Dendritic cell treated with granulocyte-macrophage colony-stimulating factor and Interleukin-4, amounts not matched to agents 40 ng/mL and 50 ng/mL, for 4 days (primary cell): ENCODE data around the gene TAGLN.

Experiments used
- H3K27ac Mint-ChIP-seq: one replicate; pipeline ENCODE4 v1.8.0; 2022; ENCODE audit warnings: mild to moderate bottlenecking, mixed read lengths
- H3K27me3 Mint-ChIP-seq: one replicate; pipeline ENCODE4 v1.8.0; 2022; ENCODE audit warnings: mild to moderate bottlenecking, mixed read lengths
- H3K36me3 Mint-ChIP-seq: one replicate; pipeline ENCODE4 v1.8.0; 2022; ENCODE audit warnings: low read depth, mixed read lengths
- H3K4me1 Mint-ChIP-seq: one replicate; pipeline ENCODE4 v1.8.0; 2022; ENCODE audit warnings: low read depth, mixed read lengths
- H3K4me3 Mint-ChIP-seq: one replicate; pipeline ENCODE4 v1.8.0; 2022; ENCODE audit warnings: mild to moderate bottlenecking, moderate library complexity, mixed read lengths
- H3K9me3 Mint-ChIP-seq: one replicate; pipeline ENCODE4 v1.8.0; 2022; ENCODE audit warnings: mixed read lengths
- intact Hi-C: fragments of 100-400 bp; cut with micrococcal nuclease; formaldehyde crosslinking; loops from one replicate; pipeline ENCODE4 v1.15.0; 2022

TAGLN gene

GRCh38 chr11:117186431-117186761 is 12.8 kb upstream of the TAGLN start:
- Mint-ChIP-seq H3K4me3 (peak overlapping the region; percentile 62), H3K27me3 (no peaks in the 10 kb centered on the region), H3K9me3 (no peaks in the 10 kb centered on the region), H3K27ac (peak overlapping the region; percentile 84), H3K36me3 (peaks cover 99% of the 10 kb centered on the region), H3K4me1 (peaks cover 68% of the 10 kb centered on the region)
- intact Hi-C loops, result no loop called here

GRCh38 chr11:117187007-117187406 is 12.2 kb upstream of the TAGLN start:
- Mint-ChIP-seq H3K9me3 (no peaks in the 10 kb centered on the region), H3K4me1 (peaks cover 65% of the 10 kb centered on the region), H3K27ac (peak overlapping the region; percentile 84), H3K27me3 (no peaks in the 10 kb centered on the region), H3K36me3 (peaks cover 99% of the 10 kb centered on the region), H3K4me3 (peak overlapping the region; percentile 62)
- intact Hi-C loops, result no loop called here

DNA sequence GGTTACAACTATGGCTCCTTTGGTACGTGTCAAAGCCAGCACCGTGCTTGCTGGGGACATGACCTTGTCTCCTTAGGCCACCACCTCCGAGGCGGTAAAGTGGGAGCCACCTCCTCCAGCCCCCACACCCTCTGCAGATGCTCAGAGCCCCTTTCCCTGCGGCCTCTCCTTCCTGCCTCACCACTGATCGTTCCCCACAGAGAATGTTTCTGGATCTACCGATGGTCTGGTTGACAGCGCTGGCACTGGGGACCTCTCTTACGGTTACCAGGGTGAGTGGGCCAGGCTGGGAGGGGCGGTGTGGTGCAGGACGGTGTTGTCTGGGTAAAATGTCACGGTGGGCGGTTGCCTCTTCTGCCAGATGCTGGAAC is 11.8 kb upstream of the TAGLN start:
- Mint-ChIP-seq H3K36me3 (peaks cover 99% of the 10 kb centered on the region), H3K4me3 (peak overlapping the region; percentile 62), H3K4me1 (peaks cover 68% of the 10 kb centered on the region), H3K27me3 (no peaks in the 10 kb centered on the region), H3K9me3 (no peaks in the 10 kb centered on the region), H3K27ac (peak overlapping the region; percentile 84)
- intact Hi-C loops, result no loop called here

DNA sequence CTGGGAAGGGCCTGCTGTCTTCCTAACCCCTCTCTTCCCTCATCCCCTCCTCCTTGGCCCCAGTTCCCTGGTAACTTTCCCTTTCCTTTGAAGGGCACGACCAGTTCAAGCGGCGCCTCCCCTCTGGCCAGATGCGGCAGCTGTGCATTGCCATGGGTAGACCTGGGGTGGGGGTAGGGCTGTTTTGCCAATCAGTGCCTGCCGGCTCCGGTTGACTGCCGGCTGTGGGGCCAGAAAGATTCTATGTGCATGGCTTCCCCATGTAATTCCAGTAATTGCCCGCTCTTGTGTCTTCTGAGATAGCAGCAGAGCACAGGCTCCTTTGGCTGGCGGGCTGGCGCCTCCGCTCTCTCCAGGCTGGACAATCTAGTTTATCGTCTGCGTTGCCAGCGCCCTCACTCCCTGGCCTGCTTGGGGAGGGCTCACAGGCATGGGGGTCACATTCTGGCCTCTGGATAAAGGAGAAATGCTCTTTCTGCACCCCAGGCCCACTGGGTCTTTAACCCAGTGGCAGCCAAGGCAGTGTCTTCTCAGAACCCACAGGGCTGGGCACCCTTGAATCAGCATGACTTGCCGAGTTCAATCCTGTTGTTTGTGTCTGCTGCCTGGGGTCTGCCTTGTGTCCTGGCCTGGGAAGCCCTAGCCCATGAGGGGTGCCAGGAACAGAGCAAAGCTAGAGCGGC is 11.2 kb upstream of the TAGLN start:
- H3K4me3 Mint-ChIP-seq, result peak overlapping the region; percentile 48
- no peaks in the 10 kb centered on the region for H3K9me3 Mint-ChIP-seq
- intact Hi-C loops, result no loop called here
- H3K4me1 Mint-ChIP-seq, result peaks cover 73% of the 10 kb centered on the region
- H3K27me3 Mint-ChIP-seq, result no peaks in the 10 kb centered on the region
- H3K36me3 Mint-ChIP-seq, result peaks cover 99% of the 10 kb centered on the region
- peak overlapping the region; percentile 84 for H3K27ac Mint-ChIP-seq

DNA sequence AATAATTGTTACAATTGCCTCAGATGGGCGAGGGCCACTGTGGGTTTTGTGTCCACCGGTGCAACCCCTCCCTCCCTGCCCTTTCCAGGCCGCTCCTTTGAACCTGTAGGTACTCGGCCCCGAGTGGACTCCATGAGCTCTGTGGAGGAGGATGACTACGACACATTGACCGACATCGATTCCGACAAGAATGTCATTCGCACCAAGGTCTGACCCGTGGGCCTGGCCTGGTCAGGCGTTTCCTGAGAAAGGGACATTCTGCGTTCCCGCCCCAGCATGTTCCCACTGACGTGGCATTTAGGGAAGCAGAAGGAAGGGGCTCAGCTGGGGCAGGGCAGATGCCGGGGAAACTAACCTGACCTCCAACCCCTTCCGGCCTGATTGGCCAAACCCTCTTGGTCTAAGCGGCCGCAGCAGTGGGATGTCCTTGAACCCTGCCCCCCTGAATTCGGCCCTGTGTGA is 10.5 kb upstream of the TAGLN start:
- H3K4me1 Mint-ChIP-seq, result peaks cover 77% of the 10 kb centered on the region
- H3K27ac Mint-ChIP-seq, result peak overlapping the region; percentile 84

DNA sequence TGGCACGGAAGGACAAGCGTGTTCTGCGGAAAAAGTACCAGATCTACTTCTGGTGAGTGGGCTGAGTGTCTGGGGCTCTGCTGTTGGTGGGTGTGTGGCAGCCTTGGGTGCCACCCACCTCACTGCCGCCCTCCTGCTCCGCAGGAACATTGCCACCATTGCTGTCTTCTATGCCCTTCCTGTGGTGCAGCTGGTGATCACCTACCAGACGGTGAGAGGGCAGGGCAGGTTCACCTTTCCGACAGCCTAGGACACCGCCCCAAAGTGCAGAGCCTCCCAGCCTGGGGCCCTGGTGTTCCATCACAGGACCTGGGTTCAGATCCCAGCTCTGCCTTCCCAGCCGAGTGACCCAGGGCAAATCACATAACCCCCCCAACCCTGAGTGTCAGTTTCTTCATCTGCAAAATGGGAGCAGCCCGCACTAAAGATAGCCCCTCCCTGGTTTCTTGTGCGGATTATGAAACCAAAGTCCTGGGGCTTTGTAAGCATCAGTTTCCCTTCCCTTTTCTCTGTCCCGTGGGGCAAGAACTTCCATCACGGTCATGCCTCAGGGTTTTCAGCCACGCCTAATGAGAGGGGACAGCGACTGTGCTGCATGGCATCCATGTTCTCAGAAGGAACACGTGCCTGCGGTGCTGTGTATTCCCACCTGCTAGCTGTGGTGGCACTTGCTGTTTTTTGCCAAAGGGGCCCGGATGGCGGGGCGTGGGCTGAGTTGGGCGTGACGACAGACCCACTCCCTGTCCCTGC is 9.8 kb upstream of the TAGLN start:
- Mint-ChIP-seq H3K9me3 (no peaks in the 10 kb centered on the region), H3K27me3 (no peaks in the 10 kb centered on the region), H3K4me1 (peaks cover 79% of the 10 kb centered on the region), H3K36me3 (peaks cover 99% of the 10 kb centered on the region), H3K27ac (peak overlapping the region; percentile 84), H3K4me3 (peak overlapping the region; percentile 54)
- intact Hi-C loops, result loop anchor here (1.0 kb wide), 1 partner anchor 8 kb away; no protein-coding TSS in a partner anchor

More for the DNA sequence above, 10.5 kb upstream of the TAGLN start:
- intact Hi-C loops, result loop anchor here (1.0 kb wide), 1 partner anchor 7 kb away; no protein-coding TSS in a partner anchor
- peaks cover 99% of the 10 kb centered on the region for H3K36me3 Mint-ChIP-seq
- no peaks in the 10 kb centered on the region for H3K27me3 Mint-ChIP-seq
- H3K4me3 Mint-ChIP-seq, result peak overlapping the region; percentile 54
- H3K9me3 Mint-ChIP-seq, result no peaks in the 10 kb centered on the region

- no peak overlapping the region for H3K4me3 Mint-ChIP-seq
- no peaks in the 10 kb centered on the region for H3K27me3 Mint-ChIP-seq
- peaks cover 100% of the 10 kb centered on the region for H3K36me3 Mint-ChIP-seq
- intact Hi-C loops, result loop anchor here (1.0 kb wide), 1 partner anchor 9 kb away; no protein-coding TSS in a partner anchor
- no peaks in the 10 kb centered on the region for H3K9me3 Mint-ChIP-seq
- peak overlapping the region; percentile 84 for H3K27ac Mint-ChIP-seq
- peaks cover 81% of the 10 kb centered on the region for H3K4me1 Mint-ChIP-seq
These were observed 9.1 kb upstream of the TAGLN start for GRCh38 chr11:117189941-117190544.

DNA sequence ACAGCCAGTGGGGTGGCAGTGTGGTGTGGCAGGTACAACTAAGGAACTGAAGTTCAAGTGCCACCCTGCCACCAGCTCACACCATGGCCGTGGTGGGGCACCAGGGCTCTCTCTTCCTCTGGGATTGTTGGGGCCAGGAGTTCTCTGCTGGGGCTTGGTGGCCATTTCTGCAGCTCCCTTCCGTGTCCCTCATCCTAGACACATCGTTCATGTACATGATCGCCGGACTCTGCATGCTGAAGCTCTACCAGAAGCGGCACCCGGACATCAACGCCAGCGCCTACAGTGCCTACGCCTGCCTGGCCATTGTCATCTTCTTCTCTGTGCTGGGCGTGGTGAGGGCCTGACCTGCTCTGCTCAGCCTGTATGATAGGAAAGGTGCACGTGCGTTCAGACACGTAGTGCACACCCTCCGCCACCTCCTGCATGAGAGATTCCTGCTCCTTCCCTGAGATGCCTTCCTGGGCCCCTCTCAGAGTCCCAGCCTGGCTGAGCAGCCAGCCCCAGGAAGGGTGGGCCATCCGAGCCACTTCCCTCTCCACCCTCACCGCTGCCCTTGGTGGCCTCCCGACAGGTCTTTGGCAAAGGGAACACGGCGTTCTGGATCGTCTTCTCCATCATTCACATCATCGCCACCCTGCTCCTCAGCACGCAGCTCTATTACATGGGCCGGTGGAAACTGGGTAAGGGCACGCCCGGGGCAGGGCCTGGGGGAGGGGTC is 7.3 kb upstream of the TAGLN start:
- Mint-ChIP-seq H3K4me3 (no peak overlapping the region), H3K36me3 (peaks cover 100% of the 10 kb centered on the region), H3K27ac (peak overlapping the region; percentile 20), H3K9me3 (no peaks in the 10 kb centered on the region), H3K27me3 (no peaks in the 10 kb centered on the region), H3K4me1 (peaks cover 73% of the 10 kb centered on the region)
- intact Hi-C loops, result no loop called here

- no peak overlapping the region for H3K4me3 Mint-ChIP-seq
- H3K27me3 Mint-ChIP-seq, result no peaks in the 10 kb centered on the region
- H3K27ac Mint-ChIP-seq, result peak overlapping the region; percentile 20
- intact Hi-C loops, result no loop called here
- peaks cover 100% of the 10 kb centered on the region for H3K36me3 Mint-ChIP-seq
- no peaks in the 10 kb centered on the region for H3K9me3 Mint-ChIP-seq
- peaks cover 70% of the 10 kb centered on the region for H3K4me1 Mint-ChIP-seq
These were observed 6.7 kb upstream of the TAGLN start for GRCh38 chr11:117192401-117192875.

GRCh38 chr11:117193130-117194020 is 5.8 kb upstream of the TAGLN start:
- no peak overlapping the region for H3K4me3 Mint-ChIP-seq
- H3K27ac Mint-ChIP-seq, result peak overlapping the region; percentile 20
- H3K36me3 Mint-ChIP-seq, result peaks cover 100% of the 10 kb centered on the region
- no peaks in the 10 kb centered on the region for H3K9me3 Mint-ChIP-seq
- H3K4me1 Mint-ChIP-seq, result peaks cover 68% of the 10 kb centered on the region
- H3K27me3 Mint-ChIP-seq, result no peaks in the 10 kb centered on the region
- intact Hi-C loops, result no loop called here

GRCh38 chr11:117194267-117194666 is 4.9 kb upstream of the TAGLN start:
- Mint-ChIP-seq H3K4me3 (no peak overlapping the region), H3K36me3 (peaks cover 96% of the 10 kb centered on the region), H3K4me1 (peaks cover 62% of the 10 kb centered on the region), H3K9me3 (no peaks in the 10 kb centered on the region), H3K27me3 (no peaks in the 10 kb centered on the region), H3K27ac (no peak overlapping the region)
- intact Hi-C loops, result no loop called here

- Mint-ChIP-seq H3K4me1 (peaks cover 52% of the 10 kb centered on the region), H3K36me3 (peaks cover 92% of the 10 kb centered on the region), H3K27me3 (no peaks in the 10 kb centered on the region), H3K9me3 (no peaks in the 10 kb centered on the region), H3K27ac (peak overlapping the region; percentile 6), H3K4me3 (no peak overlapping the region)
- intact Hi-C loops, result no loop called here
These were observed 3.9 kb upstream of the TAGLN start for GRCh38 chr11:117195258-117195657.

DNA sequence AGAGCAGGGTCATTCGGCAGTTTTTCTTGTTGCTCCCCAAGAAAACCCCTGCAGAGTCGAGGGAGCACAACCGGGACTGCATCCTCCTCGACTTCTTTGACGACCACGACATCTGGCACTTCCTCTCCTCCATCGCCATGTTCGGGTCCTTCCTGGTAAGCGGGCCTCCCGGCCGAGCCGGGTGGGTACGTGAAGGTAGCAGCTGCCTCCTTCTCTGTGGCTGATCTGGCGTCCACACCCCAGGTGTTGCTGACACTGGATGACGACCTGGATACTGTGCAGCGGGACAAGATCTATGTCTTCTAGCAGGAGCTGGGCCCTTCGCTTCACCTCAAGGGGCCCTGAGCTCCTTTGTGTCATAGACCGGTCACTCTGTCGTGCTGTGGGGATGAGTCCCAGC is 3.4 kb upstream of the TAGLN start:
- Mint-ChIP-seq H3K27ac (peak overlapping the region; percentile 6), H3K27me3 (no peaks in the 10 kb centered on the region), H3K4me3 (no peak overlapping the region), H3K36me3 (peaks cover 92% of the 10 kb centered on the region), H3K9me3 (no peaks in the 10 kb centered on the region), H3K4me1 (peaks cover 51% of the 10 kb centered on the region)
- intact Hi-C loops, result no loop called here
